H9 (cell line): ENCODE results near the gene CTDNEP1. TPM values are rescaled to one million over a fixed set of nuclear protein-coding genes. Genes with fewer than 3 reads are reported as not detected.

Experiments
- DNase-seq: peaks from one replicate; pipeline ENCODE4 v3.0.0-alpha.2; 2017
- H2AFZ ChIP-seq: one replicate; pipeline ENCODE4 v1.6.1; 2013; ENCODE audit warnings: mild to moderate bottlenecking, low read length, control low read depth, moderate library complexity
- H2AK5ac ChIP-seq: 2 replicates; pipeline ENCODE4 v1.6.1; 2013; ENCODE audit warnings: low read length, control low read depth, mixed read lengths; ENCODE audit not compliant: insufficient read length
- H2BK120ac ChIP-seq: one replicate; pipeline ENCODE4 v1.6.1; 2013; ENCODE audit warnings: low read depth, mild to moderate bottlenecking, low read length, control low read depth, inconsistent platforms; ENCODE audit not compliant: poor library complexity, severe bottlenecking
- H2BK12ac ChIP-seq: 2 replicates; pipeline ENCODE4 v1.6.1; 2013; ENCODE audit warnings: low read length, control low read depth, mixed read lengths, low read depth; ENCODE audit not compliant: insufficient read length
- H2BK15ac ChIP-seq: 2 replicates; pipeline ENCODE4 v1.6.1; 2013; ENCODE audit warnings: low read depth, low read length, control low read depth
- H2BK20ac ChIP-seq: one replicate; pipeline ENCODE4 v1.6.1; 2013; ENCODE audit warnings: low read depth, mild to moderate bottlenecking, low read length, control low read depth, inconsistent platforms; ENCODE audit not compliant: poor library complexity, severe bottlenecking
- H2BK5ac ChIP-seq: 2 replicates; pipeline ENCODE4 v1.6.1; 2013; ENCODE audit warnings: low read length, control low read depth, mixed read lengths; ENCODE audit not compliant: insufficient read length
- H3K14ac ChIP-seq: 2 replicates; pipeline ENCODE4 v1.6.1; 2013; ENCODE audit warnings: low read length, control low read depth; ENCODE audit not compliant: insufficient read depth
- H3K18ac ChIP-seq: 2 replicates; pipeline ENCODE4 v1.6.1; 2013; ENCODE audit warnings: low read depth, mild to moderate bottlenecking, mixed read lengths, low read length, control low read depth; ENCODE audit not compliant: insufficient read length
- H3K23ac ChIP-seq: 2 replicates; pipeline ENCODE4 v1.6.1; 2013; ENCODE audit warnings: low read length, control low read depth, mixed read lengths, low read depth; ENCODE audit not compliant: insufficient read length
- H3K23me2 ChIP-seq: 2 replicates; pipeline ENCODE4 v1.6.1; 2013; ENCODE audit warnings: low read depth, mild to moderate bottlenecking, mixed read lengths, low read length, control low read depth; ENCODE audit not compliant: insufficient read length, poor library complexity, severe bottlenecking
- H3K27ac ChIP-seq: 2 replicates; pipeline ENCODE4 v1.5.1; 2013; ENCODE audit warnings: low read length, control low read depth, mixed read lengths, low read depth; ENCODE audit not compliant: insufficient read length
- H3K27me3 ChIP-seq: 2 replicates; pipeline ENCODE4 v1.6.1; 2013; ENCODE audit warnings: low read length, control low read depth, inconsistent platforms; ENCODE audit not compliant: insufficient read depth
- H3K4ac ChIP-seq: 2 replicates; pipeline ENCODE4 v1.6.1; 2013; ENCODE audit warnings: low read depth, mild to moderate bottlenecking, control low read depth, inconsistent platforms, low read length, moderate library complexity
- H3K4me1 ChIP-seq: 2 replicates; pipeline ENCODE4 v1.6.1; 2013; ENCODE audit warnings: low read length, control low read depth, inconsistent platforms; ENCODE audit not compliant: insufficient read depth
- H3K4me2 ChIP-seq: 2 replicates; pipeline ENCODE4 v1.6.1; 2013; ENCODE audit warnings: low read length, control low read depth, mixed read lengths; ENCODE audit not compliant: insufficient read length, insufficient read depth
- H3K56ac ChIP-seq: 2 replicates; pipeline ENCODE4 v1.6.1; 2013; ENCODE audit warnings: low read depth, mild to moderate bottlenecking, mixed read lengths, low read length, control low read depth; ENCODE audit not compliant: insufficient read length
- H3K79me1 ChIP-seq: 2 replicates; pipeline ENCODE4 v1.6.1; 2013; ENCODE audit warnings: low read depth, mild to moderate bottlenecking, moderate library complexity, low read length, control low read depth, inconsistent platforms; ENCODE audit not compliant: insufficient read depth, poor library complexity, severe bottlenecking
- H3K79me2 ChIP-seq: 2 replicates; pipeline ENCODE4 v1.6.1; 2013; ENCODE audit warnings: low read length, control low read depth, inconsistent platforms; ENCODE audit not compliant: insufficient read depth
- H3K9ac ChIP-seq: 2 replicates; pipeline ENCODE4 v1.6.1; 2013; ENCODE audit warnings: low read length, control low read depth, mixed read lengths; ENCODE audit not compliant: insufficient read length; ENCODE audit errors: extremely low read depth
- H3K9me3 ChIP-seq: one replicate; pipeline ENCODE4 v1.6.1; 2013; ENCODE audit warnings: low read depth, low read length, inconsistent platforms; ENCODE audit not compliant: control insufficient read depth
- H3T11ph ChIP-seq: one replicate; pipeline ENCODE4 v1.6.1; 2013; ENCODE audit warnings: mild to moderate bottlenecking, low read length, control low read depth, inconsistent platforms
- H4K20me1 ChIP-seq: one replicate; pipeline ENCODE4 v1.6.1; 2013; ENCODE audit not compliant: control insufficient read depth, insufficient read length, insufficient read depth
- H4K5ac ChIP-seq: 2 replicates; pipeline ENCODE4 v1.6.1; 2013; ENCODE audit warnings: low read depth, mild to moderate bottlenecking, mixed read lengths, low read length, control low read depth; ENCODE audit not compliant: insufficient read length
- H4K8ac ChIP-seq: replicated peaks from 2 replicates; pipeline ENCODE4 v1.6.1; 2013; ENCODE audit warnings: low read length, control low read depth, mixed read lengths, low read depth; ENCODE audit not compliant: insufficient read length
- H4K91ac ChIP-seq: 2 replicates; pipeline ENCODE4 v1.6.1; 2013; ENCODE audit warnings: low read depth, mild to moderate bottlenecking, moderate library complexity, mixed read lengths, low read length, control low read depth; ENCODE audit not compliant: insufficient read length
- H3K27ac Mint-ChIP-seq, 3 experiments: 2 replicates in 2 of 3; 3 replicates in 1 of 3; pipeline ENCODE4 v1.8.0; 2020 to 2021; ENCODE audit warnings: mixed read lengths in 3 of 3, mild to moderate bottlenecking in 1 of 3, moderate library complexity in 1 of 3
- H3K27me3 Mint-ChIP-seq: 2 replicates; pipeline ENCODE4 v1.8.0; 2021; ENCODE audit warnings: low read depth, mild to moderate bottlenecking, moderate library complexity, mixed read lengths
- H3K36me3 Mint-ChIP-seq, 3 experiments: 2 replicates in 2 of 3; 3 replicates in 1 of 3; pipeline ENCODE4 v1.8.0; 2020 to 2021; ENCODE audit warnings: low read depth in 3 of 3, mixed read lengths in 3 of 3; ENCODE audit not compliant: insufficient read depth in 1 of 3
- H3K4me1 Mint-ChIP-seq, 2 experiments: 2 replicates each; pipeline ENCODE4 v1.8.0; 2020; ENCODE audit warnings: mixed read lengths in 2 of 2
- H3K4me3 Mint-ChIP-seq, 2 experiments: 2 replicates in 1 of 2; 3 replicates in 1 of 2; pipeline ENCODE4 v1.8.0; 2020 to 2021; ENCODE audit warnings: mild to moderate bottlenecking in 2 of 2, mixed read lengths in 2 of 2, moderate library complexity in 1 of 2
- H3K9me3 Mint-ChIP-seq, 2 experiments: 2 replicates in 1 of 2; 3 replicates in 1 of 2; pipeline ENCODE4 v1.8.0; 2020; ENCODE audit warnings: mild to moderate bottlenecking in 2 of 2, mixed read lengths in 2 of 2, moderate library complexity in 1 of 2
- WGBS: extraction: QIAGEN DNeasy Blood & Tissue Kit; methylation state at CpG from one replicate; pipeline ENCODE4 v1.1.7; 2013; ENCODE audit warnings: missing lambda C conversion rate, low lambda C conversion rate, mixed read lengths; ENCODE audit not compliant: insufficient read length; ENCODE audit errors: extremely low coverage; 5-methylcytosine and 5-hydroxymethylcytosine counted together
- total RNA-seq: library from RNA; stranded (reverse); gene quantifications from 2 replicates; pipeline ENCODE4 v1.2.1, GENCODE V29; 2021
- TF ChIP-seq, protein P1 (sequence below): fragments of 200-600 bp; sonication (generic); conservative IDR thresholded peaks from 3 replicates; pipeline ENCODE4 v1.8.0; 2021; ENCODE audit warnings: antibody characterized with exemption, mild to moderate bottlenecking

The CTDNEP1 gene
- total RNA-seq, 1 experiment from 2014 or later = 134 TPM

DNA sequence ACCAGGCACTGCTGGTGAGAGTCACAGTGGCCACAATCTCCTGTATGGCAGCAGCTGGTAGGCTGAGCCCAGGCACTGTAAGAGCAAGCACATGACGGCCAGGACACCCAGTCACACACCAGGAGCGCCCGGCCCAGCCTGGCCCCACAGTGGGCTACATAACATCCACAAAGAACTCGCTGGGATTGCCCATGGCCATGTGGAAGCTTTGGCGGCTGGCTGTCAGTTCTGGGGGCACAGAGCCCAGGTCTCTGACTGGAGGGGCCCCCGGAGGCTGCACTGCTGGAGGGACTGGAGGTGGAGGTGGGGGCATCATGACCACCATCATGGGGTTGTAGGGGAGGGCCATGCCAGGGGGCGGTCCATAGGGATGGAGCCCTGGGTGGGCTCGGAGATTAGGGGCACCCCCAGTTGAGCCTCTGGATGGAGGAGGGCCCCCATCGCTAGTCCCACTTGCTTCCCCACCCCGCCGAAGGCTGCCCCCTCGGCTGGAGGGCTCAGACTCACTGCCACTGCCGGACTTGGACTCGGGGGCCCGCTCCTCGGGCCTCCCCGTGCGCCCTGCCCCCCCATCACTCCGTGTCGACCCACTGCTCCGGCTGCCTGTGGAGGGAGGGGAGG lies 25.7 kb downstream of the CTDNEP1 start:
- Mint-ChIP-seq H3K27ac (no peak overlapping the region), H3K4me1 (peaks cover 8 to 12% of the 10 kb centered on the region in 2 experiments), H3K4me3 (no peak overlapping the region), H3K36me3 (peaks cover 41 to 90% (median 85%) of the 10 kb centered on the region in 3 experiments; a peak in 6 of 7 replicates), H3K27me3 (peaks cover 1% of the 10 kb centered on the region; the same call in 1 of the 2 replicates), H3K9me3 (no peaks in the 10 kb centered on the region; a peak in 1 of 5 replicates)
- Histone ChIP-seq H2BK120ac (no peak overlapping the region), H3K14ac (no peak overlapping the region), H3K79me2 (no peaks in the 10 kb centered on the region), H3K18ac (no peak overlapping the region), H3K56ac (no peak overlapping the region), H3K27ac (no peak overlapping the region), H3K9me3 (no peaks in the 10 kb centered on the region), H2BK12ac (no peak overlapping the region), H2BK15ac (no peak overlapping the region), H3T11ph (no peak overlapping the region), H3K4me1 (no peaks in the 10 kb centered on the region), H4K8ac (no peak overlapping the region), H2BK5ac (no peak overlapping the region), H3K4me2 (no peak overlapping the region), H4K5ac (no peak overlapping the region), H4K91ac (no peak overlapping the region), H3K27me3 (no peaks in the 10 kb centered on the region), H2BK20ac (no peak overlapping the region), H3K9ac (no peak overlapping the region), H3K23ac (no peak overlapping the region), H2AFZ (no peak overlapping the region), H2AK5ac (no peak overlapping the region), H4K20me1 (no peaks in the 10 kb centered on the region), H3K23me2 (no peaks in the 10 kb centered on the region), H3K4ac (no peak overlapping the region), H3K79me1 (peaks cover 3% of the 10 kb centered on the region)
- no CpG with 5 or more reads among the region's 21 CpGs for WGBS
- TF ChIP-seq, protein P1, sequence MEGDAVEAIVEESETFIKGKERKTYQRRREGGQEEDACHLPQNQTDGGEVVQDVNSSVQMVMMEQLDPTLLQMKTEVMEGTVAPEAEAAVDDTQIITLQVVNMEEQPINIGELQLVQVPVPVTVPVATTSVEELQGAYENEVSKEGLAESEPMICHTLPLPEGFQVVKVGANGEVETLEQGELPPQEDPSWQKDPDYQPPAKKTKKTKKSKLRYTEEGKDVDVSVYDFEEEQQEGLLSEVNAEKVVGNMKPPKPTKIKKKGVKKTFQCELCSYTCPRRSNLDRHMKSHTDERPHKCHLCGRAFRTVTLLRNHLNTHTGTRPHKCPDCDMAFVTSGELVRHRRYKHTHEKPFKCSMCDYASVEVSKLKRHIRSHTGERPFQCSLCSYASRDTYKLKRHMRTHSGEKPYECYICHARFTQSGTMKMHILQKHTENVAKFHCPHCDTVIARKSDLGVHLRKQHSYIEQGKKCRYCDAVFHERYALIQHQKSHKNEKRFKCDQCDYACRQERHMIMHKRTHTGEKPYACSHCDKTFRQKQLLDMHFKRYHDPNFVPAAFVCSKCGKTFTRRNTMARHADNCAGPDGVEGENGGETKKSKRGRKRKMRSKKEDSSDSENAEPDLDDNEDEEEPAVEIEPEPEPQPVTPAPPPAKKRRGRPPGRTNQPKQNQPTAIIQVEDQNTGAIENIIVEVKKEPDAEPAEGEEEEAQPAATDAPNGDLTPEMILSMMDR = no peak
- DNase-seq = no peak
